GM23338 (cell line): ENCODE data around the gene AKR1B1.

Experiments
- POLR2AphosphoS5 ChIP-seq: IDR thresholded peaks from 2 replicates; pipeline ENCODE4 v1.6.1; 2016; ENCODE audit warnings: antibody characterized with exemption, low read depth
- REST ChIP-seq: IDR thresholded peaks from one replicate; pipeline ENCODE4 v1.6.1; 2018; ENCODE audit warnings: antibody characterized with exemption; ENCODE audit not compliant: unreplicated experiment
- TF ChIP-seq, protein P1 (sequence below), 2 experiments: fragments of 200-600 bp in 1 of 2; sonication (generic) in 1 of 2; conservative IDR thresholded peaks; 2 replicates each; pipeline versions ENCODE4 v1.5.1 to v1.6.1; 2016 to 2017; ENCODE audit warnings: antibody characterized with exemption in 2 of 2, low read depth in 2 of 2, mild to moderate bottlenecking in 2 of 2, moderate library complexity in 1 of 2

DNA sequence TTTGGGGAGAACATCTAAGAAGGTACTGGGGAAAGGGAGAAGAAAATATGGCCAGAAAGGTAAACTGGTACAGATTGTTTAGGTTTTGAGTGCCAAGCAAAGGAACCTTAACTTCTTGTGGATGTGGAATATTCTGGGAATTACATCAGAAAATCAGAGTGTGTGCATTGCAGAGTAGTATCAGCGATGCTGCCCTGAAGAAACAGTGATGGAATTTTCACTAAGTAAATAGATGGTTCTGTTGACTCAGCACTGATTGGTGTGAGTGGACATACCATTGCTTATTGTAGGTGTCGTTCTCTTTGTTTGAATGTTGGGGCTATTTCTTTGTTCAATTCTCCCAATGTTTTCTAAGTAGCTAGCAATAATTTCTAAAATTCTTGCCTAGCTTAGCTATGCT, 24.4 kb upstream of the AKR1B1 start:
- TF ChIP-seq POLR2AphosphoS5: no peak
- TF ChIP-seq, protein P1, sequence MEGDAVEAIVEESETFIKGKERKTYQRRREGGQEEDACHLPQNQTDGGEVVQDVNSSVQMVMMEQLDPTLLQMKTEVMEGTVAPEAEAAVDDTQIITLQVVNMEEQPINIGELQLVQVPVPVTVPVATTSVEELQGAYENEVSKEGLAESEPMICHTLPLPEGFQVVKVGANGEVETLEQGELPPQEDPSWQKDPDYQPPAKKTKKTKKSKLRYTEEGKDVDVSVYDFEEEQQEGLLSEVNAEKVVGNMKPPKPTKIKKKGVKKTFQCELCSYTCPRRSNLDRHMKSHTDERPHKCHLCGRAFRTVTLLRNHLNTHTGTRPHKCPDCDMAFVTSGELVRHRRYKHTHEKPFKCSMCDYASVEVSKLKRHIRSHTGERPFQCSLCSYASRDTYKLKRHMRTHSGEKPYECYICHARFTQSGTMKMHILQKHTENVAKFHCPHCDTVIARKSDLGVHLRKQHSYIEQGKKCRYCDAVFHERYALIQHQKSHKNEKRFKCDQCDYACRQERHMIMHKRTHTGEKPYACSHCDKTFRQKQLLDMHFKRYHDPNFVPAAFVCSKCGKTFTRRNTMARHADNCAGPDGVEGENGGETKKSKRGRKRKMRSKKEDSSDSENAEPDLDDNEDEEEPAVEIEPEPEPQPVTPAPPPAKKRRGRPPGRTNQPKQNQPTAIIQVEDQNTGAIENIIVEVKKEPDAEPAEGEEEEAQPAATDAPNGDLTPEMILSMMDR (conservative IDR thresholded peaks at IDR 0.05; ENCODE audit: low read depth in 2 of 2): no peak
- TF ChIP-seq REST: no peak
